Suppressor macrophage (primary cell): ENCODE results near the gene ARFIP1.
"Not testable (repeated sequence)": the region's sequence is repeated elsewhere in the genome, so short reads cannot be mapped to it uniquely, and the experiment has no call there.

ENCODE experiments used
- DNase-seq, 4 experiments: peaks; one replicate each; pipeline ENCODE4 v3.0.0-alpha.2; 2020 to 2022
- total RNA-seq, 17 experiments: gene quantifications; one replicate each; lab custom pipeline; 2026; ENCODE audit warnings: mixed read lengths in 6 of 17, inconsistent platforms in 3 of 17; lab: John Stamatoyannopoulos, UW

ARFIP1 gene, protein sequence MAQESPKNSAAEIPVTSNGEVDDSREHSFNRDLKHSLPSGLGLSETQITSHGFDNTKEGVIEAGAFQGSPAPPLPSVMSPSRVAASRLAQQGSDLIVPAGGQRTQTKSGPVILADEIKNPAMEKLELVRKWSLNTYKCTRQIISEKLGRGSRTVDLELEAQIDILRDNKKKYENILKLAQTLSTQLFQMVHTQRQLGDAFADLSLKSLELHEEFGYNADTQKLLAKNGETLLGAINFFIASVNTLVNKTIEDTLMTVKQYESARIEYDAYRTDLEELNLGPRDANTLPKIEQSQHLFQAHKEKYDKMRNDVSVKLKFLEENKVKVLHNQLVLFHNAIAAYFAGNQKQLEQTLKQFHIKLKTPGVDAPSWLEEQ
- 23.1 to 73.2 (median 47.4) reads per million in 17 experiments for total RNA-seq

DNA sequence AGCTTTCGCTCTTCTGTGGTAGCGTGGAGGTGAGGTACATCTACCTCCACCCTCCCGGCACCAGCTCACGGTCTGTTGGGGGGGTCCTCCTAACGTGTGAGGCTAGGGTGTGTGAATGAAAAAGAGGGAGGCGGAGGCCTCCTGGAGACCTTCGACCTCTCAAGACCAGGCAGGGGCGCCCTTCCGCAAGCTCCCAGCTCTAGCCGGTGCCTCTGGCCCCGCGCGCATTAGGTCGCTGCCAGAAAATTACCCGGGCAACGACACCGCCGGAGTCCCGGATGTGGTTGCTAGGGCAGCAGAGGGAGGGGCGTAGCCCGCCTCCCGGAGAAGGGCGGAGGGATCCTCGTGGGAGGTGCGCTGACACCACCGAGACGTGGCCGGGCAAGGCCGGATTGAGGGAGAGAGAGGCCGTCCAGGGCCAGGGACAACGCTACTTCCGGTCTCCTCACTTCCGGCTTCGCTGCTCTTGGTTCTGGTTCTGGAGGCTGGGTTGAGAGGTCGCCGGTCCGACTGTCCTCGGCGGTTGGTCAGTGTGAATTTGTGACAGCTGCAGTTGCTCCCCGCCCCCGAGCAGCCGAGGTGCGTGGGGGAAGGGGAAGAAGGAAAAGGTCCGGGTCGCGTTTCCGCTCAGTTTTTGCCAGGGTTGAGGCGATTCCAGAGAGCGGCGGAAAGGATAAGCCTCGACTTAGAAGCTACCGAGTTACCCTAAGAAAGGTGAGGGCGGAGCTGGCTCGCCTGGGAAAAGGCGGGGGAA is at the start of gene ARFIP1, which contains the start of gene TIGD4:
ARFIP1 (plus strand) TSS at position 442 of the 754 bp plus-strand sequence. CDS start 49,680 bp downstream, outside the sequence.
TIGD4 (minus strand) TSS at position 218 of the 754 bp plus-strand sequence. CDS start 8,726 bp downstream, outside the sequence.
- peak; percentile 96 to 98 (median 98) for DNase-seq

DNA sequence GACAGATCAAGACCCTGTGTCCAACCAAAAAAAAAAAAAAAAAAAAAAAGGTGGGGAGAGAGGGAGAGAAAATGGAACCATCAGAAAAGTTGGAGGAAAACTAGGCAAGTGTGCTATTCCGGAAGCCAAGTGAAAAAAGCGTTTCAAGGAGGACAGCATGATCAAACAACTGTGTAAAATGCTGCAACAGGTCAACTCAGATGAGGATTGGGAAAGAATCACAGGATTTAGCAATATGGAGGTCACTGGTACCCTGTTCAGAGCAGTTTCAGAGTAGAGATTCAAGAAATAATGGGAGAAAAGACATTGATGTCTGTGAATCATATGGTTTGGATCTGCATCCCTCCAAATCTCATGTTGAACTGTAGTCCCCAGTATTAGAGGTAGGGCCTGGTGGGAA is 47.8 kb upstream of the ARFIP1 start:
- no peak for DNase-seq

DNA sequence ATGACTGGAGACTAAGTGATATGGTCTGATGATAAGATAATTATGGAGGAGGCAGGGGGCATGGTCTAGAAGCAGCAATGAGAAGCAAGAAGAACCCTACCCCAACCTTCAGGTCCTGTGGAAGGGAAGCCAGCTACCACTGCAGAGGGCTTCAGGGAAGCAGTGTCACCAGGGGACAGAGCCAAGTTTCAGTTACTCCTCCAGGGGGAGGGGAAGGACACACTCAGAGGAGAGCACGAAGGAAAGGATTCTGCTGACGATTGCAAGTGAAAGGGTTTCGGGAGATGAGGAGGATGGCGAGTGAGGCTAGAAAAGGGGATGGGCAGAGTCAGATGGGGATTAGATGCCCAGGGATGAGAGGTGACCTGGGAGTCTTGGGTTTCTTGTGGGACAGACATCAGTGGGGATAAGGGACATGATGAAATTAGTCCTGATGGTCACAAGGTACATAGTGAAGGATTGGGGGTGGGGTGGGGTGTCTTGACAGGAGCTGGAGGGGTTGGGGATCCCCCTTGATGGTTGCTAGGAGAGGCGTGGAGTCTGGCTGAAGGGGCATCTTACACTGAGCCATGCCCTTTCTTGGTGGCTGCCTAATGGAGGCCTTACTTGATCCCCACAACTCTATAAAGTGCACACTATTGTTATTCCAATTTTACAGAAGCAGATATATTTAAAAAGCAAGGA is 45.6 kb upstream of the ARFIP1 start:
- no peak for DNase-seq

DNA sequence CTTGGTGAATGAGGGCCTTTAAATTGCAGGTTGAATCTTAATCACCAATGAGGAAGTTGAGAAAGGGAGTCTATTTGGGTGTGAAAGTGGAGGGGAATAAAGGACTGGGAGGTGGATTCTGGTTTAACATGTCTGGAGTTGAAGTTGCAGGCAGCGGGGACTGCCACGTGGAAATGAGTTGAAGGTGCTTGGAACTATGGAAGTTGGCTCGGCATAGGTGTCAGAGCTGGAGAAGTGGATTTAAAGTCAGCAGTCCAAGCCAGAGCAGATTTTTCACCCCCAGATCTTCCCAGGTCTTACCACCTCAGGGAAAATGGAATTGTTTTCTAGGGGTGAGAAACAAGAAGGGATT is 45.1 kb upstream of the ARFIP1 start:
- no peak for DNase-seq

DNA sequence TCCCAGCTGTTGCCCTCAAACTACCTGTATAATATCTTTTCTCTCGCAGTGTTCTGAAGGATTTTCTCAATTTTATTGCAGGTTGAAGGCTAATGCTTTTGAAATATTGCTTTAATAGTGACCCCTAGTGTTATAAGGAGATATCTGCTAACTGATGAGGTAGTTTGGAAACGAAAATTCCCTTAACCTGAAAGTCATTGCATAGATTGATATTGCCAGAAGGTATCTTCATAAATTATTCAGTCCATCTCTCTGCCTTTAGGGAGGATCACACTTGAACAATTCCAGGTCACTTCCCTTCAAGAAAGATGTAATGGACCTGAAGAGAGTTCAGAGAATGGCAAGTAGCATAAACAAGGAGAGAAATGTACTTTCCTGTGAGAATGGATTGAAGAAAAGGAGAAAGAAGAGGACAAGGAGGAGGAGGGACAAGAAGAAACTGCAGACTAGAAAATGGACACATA is 44.3 kb upstream of the ARFIP1 start:
- DNase-seq, result peak in 2 of 4 experiments; percentile 46 to 68

DNA sequence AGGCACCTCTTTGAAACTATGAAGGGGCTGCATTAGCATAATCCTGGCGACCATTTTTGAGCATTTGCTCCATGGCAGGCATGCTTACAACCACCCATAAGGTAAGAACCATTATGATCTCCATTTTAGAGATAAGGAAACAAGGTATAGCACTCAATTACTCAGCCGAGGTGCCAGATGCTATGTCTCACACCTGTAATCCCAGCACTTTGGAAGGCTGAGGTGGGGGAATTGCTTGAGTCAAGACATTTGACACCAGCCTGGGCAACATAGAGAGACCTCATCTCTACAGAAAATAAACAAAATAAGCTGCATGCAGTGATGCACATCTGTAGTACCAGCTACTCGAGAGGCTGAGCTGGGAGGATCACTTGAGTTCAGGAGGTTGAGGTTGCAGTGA is 43.8 kb upstream of the ARFIP1 start:
- DNase-seq, result no peak

DNA sequence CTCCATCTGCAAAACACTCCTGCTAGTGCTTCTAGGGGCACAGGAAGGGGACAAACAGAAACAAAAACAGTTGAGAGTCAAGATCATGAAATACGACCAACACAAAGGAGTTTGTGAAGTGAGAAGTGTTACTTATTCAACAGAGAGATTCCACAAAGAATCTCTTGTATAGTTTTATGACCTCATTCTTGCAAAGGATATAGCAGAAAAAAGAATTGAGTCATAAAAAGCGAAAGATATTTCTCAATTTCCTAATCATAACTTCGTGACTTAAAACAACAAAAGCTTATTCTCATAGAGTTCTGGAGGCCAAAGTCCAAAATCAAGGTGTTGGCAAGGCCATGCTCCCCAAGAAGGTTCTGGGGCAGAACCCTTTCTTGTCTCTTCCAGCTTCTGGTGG is 40.9 kb upstream of the ARFIP1 start:
- DNase-seq, result no peak

DNA sequence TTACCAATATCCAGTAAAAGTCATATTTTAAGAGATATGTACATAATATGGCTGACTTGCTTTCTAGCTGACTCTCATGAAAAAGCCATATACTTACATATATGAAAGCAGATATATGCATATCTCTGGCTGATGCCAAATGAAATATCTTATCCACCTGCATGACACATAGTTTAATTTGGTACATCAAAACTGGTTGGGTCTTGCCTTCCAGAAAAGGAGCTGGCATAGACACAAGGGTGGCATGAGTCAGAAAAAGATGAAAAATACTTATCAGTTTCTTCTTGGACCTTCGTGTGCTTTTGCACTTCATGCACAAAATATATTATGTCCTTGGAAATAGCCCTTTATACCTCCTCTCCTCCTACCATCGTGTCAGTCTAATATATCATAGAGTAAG is 32.3 kb upstream of the ARFIP1 start:
- DNase-seq, result no peak

DNA sequence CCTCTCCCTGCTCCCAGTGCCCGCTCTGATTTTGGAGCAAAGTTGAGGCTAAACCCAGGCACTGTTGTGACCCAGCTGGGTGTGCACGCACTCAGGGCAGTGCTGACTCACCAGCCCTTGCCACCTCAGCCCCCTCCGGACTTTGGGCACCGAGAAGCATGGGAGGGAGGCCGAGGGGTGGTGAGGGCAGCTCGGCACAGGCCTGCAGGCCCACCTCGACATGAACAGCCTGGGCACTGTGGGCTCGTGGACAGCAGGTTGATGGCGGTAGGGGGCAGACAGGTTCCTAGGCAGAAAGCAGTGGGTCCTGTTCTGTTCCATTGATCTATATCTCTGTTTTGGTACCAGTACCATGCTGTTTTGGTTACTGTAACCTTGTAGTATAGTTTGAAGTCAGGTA is 31.1 kb upstream of the ARFIP1 start:
- DNase-seq, result no peak

DNA sequence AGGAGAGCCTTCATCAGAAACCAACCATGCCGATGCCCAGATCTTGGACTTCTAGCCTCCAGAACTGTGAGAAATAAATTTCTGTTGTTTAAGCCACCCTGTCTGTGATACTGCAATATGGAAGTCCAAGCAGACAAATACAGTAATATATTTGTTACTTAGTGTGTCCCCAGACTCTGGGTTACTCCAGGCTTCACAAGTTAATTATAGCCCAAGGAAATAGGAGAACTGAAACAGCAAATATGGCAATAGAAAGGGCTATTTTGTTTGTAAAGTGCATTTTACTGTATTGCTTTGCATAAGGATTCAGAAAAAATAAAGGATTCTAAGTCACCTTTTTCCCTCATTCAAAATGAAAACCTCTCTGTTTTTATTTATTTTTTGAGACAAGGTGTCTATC is 16.0 kb upstream of the ARFIP1 start:
- peak; percentile 11 to 64 (median 36) for DNase-seq

DNA sequence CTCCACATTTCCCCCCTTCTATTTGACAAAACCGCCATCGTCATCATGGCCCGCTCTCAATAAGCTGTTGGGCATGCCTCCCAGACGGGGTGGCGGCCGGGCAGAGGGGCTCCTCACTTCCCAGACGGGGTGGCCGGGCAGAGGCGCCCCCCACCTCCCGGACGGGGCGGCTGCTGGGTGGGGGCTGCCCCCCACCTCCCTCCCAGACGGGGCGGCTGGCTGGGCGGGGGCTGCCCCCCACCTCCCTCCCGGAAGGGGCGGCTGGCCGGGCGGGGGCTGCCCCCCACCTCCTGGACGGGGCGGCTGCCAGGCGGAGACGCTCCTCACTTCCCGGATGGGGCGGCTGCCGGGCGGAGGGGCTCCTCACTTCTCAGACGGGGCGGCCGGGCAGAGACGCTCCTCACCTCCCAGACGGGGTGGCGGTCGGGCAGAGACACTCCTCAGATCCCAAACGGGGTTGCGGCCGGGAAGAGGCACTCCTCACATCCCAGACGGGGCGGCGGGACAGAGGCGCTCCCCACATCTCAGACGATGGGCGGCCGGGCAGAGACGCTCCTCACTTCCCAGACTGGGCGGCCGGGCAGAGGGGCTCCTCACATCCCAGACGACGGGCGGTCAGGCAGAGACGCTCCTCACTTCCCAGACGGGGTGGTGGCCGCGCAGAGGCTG is 14.6 kb upstream of the ARFIP1 start:
- DNase-seq, result not testable (repeated sequence)

DNA sequence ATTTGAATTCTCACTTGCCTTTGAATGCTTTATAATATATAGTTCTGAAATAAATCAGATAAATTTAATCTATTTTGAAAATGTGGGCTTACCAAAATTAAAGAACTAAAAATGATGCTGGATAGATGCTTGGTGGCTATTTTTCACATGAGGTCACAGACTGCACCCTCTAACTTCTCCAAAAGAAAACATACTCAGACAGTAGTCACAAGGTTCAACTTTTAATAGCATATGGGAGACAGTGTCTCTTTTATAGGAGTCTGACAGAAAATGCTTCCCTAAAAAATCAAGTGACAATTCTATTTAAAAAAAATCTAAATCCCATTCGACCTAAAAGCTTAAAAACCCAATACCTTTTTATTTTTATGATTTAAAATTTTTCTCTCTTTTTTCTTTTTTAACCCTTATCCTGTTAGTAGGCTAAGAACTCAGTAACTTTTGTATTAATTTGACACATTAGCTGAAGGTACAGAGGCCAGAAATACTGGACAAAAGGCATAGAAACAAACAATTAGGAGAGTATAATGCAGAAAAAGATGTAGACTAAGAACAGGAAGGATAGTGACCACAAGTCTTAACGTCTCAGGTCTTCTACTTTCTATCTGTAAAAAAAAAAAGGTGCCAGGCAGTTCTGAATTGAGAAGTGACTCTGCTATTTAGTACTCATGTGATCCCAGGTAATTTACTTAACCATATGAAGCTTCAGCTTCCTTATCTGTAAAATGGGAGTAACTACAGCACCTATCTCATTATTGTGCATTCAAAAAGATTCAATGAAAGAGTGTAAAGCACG is 7.8 kb upstream of the ARFIP1 start:
- DNase-seq, result peak; percentile 24 to 80 (median 60)

DNA sequence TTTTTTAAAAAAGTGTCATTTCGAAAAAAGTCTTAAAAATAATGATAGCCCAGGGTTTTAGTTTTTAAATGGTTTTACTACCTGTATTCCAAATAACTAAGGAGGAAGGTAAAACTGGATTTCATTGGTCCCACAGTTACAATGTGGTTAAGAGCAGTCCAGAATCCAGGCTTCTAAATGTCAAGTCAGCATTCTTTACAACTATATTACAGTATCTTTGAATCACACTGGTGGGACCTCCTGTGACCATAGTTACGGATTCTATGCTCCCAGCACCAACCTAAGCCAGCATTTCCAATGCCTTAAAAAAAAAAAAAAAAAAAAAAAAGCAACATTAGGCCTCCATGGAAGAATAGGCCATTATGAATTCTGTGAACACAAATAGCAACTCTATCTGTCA is 6.4 kb upstream of the ARFIP1 start:
- no peak for DNase-seq

DNA sequence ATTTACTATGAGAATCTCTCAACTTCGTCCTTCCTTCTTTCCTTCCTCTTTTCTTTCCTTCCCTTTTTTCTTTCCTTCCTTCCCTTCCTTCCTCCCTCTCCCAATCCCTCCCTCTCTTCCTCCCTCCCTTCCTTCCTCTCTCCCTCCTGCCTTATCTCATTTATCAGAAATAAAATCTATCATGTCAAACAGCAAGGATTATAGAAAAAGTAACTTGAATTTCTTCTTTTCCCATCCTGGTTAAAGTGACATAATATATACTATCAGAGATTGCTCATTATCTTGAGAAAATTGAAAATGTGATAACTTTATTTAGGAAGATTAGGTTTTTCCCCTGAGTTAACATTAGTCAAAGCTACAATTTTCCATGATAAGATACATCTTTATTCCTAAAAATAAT is 5.8 kb upstream of the ARFIP1 start:
- DNase-seq, result no peak

DNA sequence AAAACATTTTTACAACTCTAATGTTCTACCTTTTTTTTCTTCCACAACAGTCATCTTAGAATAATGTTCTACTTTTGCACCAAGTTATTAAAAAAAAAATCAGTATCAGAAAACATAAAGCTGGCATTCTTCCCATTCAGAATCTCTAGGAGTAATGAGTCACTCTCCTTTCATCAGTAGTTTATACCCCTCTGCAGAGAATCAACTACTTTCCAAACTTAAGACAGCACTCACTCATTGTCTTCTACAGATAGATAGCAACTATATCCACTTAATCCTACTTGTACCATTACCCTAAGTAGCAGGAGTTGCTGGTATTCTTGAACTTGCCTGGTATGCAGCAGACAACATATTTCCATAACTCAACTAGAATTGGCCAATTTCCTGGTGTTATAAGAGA is 3.4 kb upstream of the ARFIP1 start:
- no peak for DNase-seq

DNA sequence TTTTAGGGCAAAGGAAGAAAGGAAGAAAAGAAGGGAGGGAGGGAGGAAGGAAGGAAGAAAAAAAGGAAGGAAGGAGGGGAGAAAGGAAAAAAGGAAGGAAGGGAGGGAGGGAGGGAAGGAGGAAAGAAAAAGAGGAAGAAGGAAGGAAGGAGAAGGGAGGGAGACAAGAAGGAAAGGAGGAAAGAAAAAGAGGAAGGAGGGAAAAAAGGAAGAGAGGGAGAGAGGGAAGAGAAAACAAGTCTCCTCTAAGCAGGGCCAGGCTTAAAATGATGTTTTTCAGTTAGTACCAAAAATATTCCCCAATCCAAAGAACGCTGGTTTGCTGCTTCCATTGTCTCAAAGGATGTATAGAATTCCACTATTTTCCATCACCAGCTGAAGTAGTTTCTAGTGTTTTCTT is 2.3 kb upstream of the ARFIP1 start:
- no peak for DNase-seq

DNA sequence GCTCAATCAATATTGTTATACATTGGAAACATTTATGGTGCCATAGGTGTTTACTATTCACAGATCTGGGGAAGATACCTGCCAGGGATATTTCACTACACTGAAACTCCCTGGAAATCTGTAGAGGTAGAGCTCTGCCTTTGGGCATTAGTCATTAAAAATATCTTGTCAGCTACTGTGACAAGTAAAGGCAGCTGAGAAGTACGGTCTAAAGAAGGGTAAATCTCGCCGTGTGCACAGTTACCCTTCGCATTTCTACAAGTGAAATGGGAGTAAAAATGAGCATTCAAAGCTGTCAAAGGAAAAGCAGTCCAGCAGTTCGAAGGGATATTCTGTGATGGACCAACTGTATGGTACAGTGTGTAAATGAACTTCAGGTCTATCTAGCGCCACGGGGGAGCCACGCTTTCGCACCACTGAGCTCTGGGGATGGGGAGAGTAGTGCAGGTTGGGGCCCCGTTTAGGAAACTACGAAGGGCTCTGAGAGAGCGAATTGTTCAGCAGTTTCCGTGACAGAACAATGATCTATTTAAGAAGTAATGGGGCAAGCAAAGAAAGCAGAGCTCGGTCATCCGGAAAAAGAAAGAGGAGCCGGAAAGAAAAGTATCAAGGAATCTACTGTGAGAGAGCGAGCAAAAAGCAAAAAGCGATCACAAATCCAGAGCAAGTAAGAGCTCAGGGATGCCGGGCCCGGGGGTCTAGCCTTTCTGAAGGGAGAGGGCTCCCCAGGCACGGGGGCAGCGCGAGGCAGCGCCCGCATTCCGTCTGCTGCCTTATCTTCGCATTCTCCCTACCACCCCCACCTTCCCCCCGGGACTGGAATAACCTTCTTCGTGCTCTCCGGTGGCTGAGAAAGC is 870 bp upstream of the ARFIP1 start:
- DNase-seq, result peak; percentile 12 to 31 (median 14)

DNA sequence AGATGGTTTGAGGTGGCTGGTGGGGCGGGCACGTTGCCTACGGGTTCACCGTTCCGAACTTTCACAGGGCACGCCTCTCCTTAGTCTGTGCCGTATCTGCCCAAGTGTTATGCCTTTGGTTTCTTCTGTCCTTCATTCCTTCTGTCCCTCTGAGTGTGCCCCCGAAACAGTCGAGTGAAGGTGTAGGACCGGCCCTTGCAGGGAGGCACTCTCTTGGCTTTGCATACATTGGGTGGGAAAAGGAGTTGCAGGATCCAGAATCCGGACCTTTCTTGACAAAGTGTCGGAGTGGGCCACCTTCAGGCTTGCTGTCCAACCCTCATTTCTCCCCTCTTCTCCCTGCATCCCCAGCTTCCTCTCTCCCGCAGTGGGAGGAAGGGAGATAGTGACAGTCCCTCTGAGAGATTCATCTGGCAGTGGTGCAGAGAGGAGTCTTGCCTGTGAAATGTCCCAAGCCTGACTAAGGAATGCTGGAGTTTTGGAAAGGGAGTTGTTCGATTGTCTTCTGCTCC is 569 bp downstream of the ARFIP1 start:
- peak in 3 of 4 experiments; percentile 29 to 38 (median 36) for DNase-seq

DNA sequence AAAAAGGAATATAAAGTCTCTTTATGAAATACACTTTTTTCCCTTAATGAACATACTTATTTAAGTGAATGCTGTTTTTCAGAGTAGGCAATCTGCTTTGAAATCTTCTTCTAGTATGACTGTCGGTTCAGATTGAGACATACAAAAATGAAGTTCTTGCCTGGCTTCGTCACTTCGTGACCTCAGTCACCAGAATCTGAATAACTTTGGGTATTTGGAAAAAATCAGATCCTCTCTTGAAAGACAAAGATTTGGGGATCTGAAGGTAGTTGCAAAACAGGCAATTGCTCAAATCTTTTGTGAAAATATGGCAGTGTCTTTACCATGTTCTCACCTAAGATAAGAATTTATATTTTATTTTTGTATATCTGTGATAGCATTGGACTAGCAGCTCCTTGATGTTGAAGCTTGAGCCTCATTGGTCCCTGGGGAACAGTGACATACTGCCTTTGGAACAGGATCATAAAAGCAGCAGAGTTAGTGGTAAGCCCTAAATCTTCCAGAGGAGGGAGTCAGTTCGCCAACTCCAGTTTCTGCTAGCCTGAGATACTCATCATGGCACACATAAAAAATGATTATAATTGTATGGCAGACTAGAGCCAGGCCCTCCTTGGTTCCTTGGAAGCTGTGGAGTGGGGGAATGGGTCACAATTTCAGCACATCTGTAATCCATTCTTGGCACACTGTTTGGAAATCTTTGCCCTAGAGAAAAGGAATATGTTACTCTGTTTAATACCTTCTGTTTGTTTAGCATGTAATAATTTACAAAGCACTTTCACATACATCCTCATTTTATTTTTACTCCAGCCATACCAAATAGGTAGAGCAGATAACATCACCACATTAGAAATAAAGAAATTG is 5.0 kb downstream of the ARFIP1 start:
- peak in 1 of 4 experiments; percentile 6 for DNase-seq
